ENCODE results near the gene ZNF473.

Gene ZNF473

DNA sequence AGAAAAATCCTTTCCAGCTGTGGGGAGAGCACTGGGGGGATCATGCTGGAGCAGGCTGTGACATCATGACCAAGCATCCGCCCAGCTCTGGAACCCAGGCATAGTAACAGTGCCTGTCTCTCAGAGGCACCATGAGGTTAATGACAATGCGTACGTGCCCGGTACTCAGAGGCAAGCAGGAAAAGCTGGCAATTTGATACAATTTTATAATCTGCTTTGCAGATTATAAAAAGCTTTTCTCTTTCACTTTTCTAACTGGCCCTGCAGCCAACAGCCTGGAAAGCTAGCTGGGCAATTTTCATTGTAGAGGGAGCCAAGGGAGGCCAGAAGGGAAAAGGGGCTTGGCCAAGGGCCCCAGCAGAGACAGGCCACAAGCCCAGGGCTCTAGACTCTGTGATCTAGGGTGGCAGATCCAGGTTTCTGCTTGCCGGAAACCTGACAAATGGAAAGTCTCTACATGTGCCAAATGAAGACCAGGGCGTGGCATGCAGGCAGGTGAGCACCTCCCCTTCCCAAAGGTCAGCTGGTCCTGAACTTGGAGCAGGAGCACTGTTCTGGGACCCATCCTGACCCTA lies 23.3 kb upstream of the ZNF473 start:
- H3K36me3 ChIP-seq (ENCODE audit: insufficient read depth, low read length), result peaks cover 41% of the 10 kb centered on the region; the same call in 1 of the 2 replicates
- H3K9ac ChIP-seq (ENCODE audit: low read depth, low read length, poor library complexity, severe bottlenecking), result no peak overlapping the region
- no peaks in the 10 kb centered on the region for H3K9me2 ChIP-seq (replicated peaks; ENCODE audit: low read depth, low read length)
- H2AFZ ChIP-seq (ENCODE audit: low read length), result no peak overlapping the region
- H3K79me2 ChIP-seq (ENCODE audit: insufficient read depth, low read length), result no peaks in the 10 kb centered on the region
- H4K20me1 ChIP-seq (ENCODE audit: insufficient read depth, low read length, poor library complexity, severe bottlenecking), result peaks cover 13% of the 10 kb centered on the region
- H3K27me3 ChIP-seq (ENCODE audit: insufficient read depth, low read length, poor library complexity, severe bottlenecking), result no peaks in the 10 kb centered on the region
- no peaks in the 10 kb centered on the region for H3K9me3 ChIP-seq (ENCODE audit: insufficient read depth, low read depth, low read length)
- no peak overlapping the region for H3K4me3 ChIP-seq (ENCODE audit: low read length, poor library complexity, severe bottlenecking)
- TF ChIP-seq CTCF (conservative IDR thresholded peaks at IDR 0.05; ENCODE audit: low read length) (no peak), EZH2phosphoT487 (IDR thresholded peaks at IDR 0.05; ENCODE audit: borderline replicate concordance) (no peak)
- no peak overlapping the region for H3K4me2 ChIP-seq (ENCODE audit: low read depth, low read length, poor library complexity, severe bottlenecking)
- peaks cover 22% of the 10 kb centered on the region for H3K4me1 ChIP-seq (ENCODE audit: insufficient read depth, low read length, poor library complexity, severe bottlenecking)
- no peaks in the 10 kb centered on the region for H3F3A ChIP-seq (ENCODE audit: low read depth)

GRCh38 chr19:50003254-50003788 lies 22.5 kb upstream of the ZNF473 start:
- Histone ChIP-seq H4K20me1 (ENCODE audit: insufficient read depth, low read length, poor library complexity, severe bottlenecking) (peaks cover 13% of the 10 kb centered on the region), H3K36me3 (ENCODE audit: insufficient read depth, low read length) (peaks cover 47% of the 10 kb centered on the region; the same call in 1 of the 2 replicates), H3K79me2 (ENCODE audit: insufficient read depth, low read length) (no peaks in the 10 kb centered on the region), H3K9me3 (ENCODE audit: insufficient read depth, low read depth, low read length) (no peaks in the 10 kb centered on the region), H2AFZ (ENCODE audit: low read length) (no peak overlapping the region), H3K4me1 (ENCODE audit: insufficient read depth, low read length, poor library complexity, severe bottlenecking) (peaks cover 22% of the 10 kb centered on the region), H3K9me2 (replicated peaks; ENCODE audit: low read depth, low read length) (no peaks in the 10 kb centered on the region), H3K4me3 (ENCODE audit: low read length, poor library complexity, severe bottlenecking) (peak overlapping the region; percentile 28), H3K27me3 (ENCODE audit: insufficient read depth, low read length, poor library complexity, severe bottlenecking) (no peaks in the 10 kb centered on the region), H3F3A (ENCODE audit: low read depth) (no peaks in the 10 kb centered on the region), H3K9ac (ENCODE audit: low read depth, low read length, poor library complexity, severe bottlenecking) (no peak overlapping the region), H3K4me2 (ENCODE audit: low read depth, low read length, poor library complexity, severe bottlenecking) (peak overlapping the region; percentile 86)
- no peak for TF ChIP-seq EZH2phosphoT487 (IDR thresholded peaks at IDR 0.05; ENCODE audit: borderline replicate concordance)
- no peak for TF ChIP-seq CTCF (conservative IDR thresholded peaks at IDR 0.05; ENCODE audit: low read length)

DNA sequence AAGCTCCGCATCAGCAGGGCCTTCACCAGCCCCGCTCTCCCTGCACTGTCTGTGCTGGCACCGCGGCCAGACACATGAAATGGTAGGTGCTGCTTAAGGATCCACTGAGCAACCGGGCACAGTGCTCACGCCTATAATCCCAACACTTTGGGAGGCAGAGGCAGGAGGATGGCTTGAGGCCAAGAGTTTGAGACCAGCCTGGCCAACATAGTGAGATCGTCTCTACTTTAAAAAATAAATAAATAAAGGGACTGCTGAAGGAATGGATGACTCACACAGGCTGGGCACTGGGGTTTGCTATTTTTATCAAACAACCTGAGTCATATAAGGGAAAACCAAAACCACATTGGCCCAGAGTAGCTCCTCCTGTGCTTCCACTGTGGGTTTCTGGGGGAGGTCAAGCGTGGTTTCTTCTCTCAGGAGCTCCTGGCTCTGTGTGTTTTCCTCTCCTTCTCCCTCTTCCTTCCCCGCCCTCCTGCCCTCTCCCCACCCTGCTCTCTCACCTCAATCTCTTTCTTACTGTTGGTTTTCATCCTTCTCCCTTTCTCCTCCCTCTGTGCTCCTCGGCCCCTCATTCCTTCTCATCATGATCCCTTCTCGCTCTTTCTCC lies 21.9 kb upstream of the ZNF473 start:
- no peaks in the 10 kb centered on the region for H3K9me3 ChIP-seq (ENCODE audit: insufficient read depth, low read depth, low read length)
- H3F3A ChIP-seq (ENCODE audit: low read depth), result no peaks in the 10 kb centered on the region
- no peaks in the 10 kb centered on the region for H3K9me2 ChIP-seq (replicated peaks; ENCODE audit: low read depth, low read length)
- TF ChIP-seq EZH2phosphoT487 (IDR thresholded peaks at IDR 0.05; ENCODE audit: borderline replicate concordance) (no peak), CTCF (conservative IDR thresholded peaks at IDR 0.05; ENCODE audit: low read length) (no peak)
- peaks cover 22% of the 10 kb centered on the region for H3K4me1 ChIP-seq (ENCODE audit: insufficient read depth, low read length, poor library complexity, severe bottlenecking)
- H3K36me3 ChIP-seq (ENCODE audit: insufficient read depth, low read length), result peaks cover 47% of the 10 kb centered on the region; the same call in 1 of the 2 replicates
- peak overlapping the region; percentile 28 for H3K4me3 ChIP-seq (ENCODE audit: low read length, poor library complexity, severe bottlenecking)
- no peak overlapping the region for H2AFZ ChIP-seq (ENCODE audit: low read length)
- H3K9ac ChIP-seq (ENCODE audit: low read depth, low read length, poor library complexity, severe bottlenecking), result peak overlapping the region; percentile 16
- H3K4me2 ChIP-seq (ENCODE audit: low read depth, low read length, poor library complexity, severe bottlenecking), result peak overlapping the region; percentile 86
- H4K20me1 ChIP-seq (ENCODE audit: insufficient read depth, low read length, poor library complexity, severe bottlenecking), result peaks cover 13% of the 10 kb centered on the region
- no peaks in the 10 kb centered on the region for H3K79me2 ChIP-seq (ENCODE audit: insufficient read depth, low read length)
- no peaks in the 10 kb centered on the region for H3K27me3 ChIP-seq (ENCODE audit: insufficient read depth, low read length, poor library complexity, severe bottlenecking)

Measured in Loucy (cell line).